ENCODE data around the gene MIPOL1. TPM values are rescaled to one million over a fixed set of nuclear protein-coding genes. Genes with fewer than 3 reads are reported as not detected.

Gene MIPOL1
- total RNA-seq, 1 donor from 2014 or later, result not detected

- intact Hi-C loops (cut with micrococcal nuclease), result no loop called here
- Mint-ChIP-seq H3K27ac (no peak overlapping the region), H3K4me1 (no peaks in the 10 kb centered on the region), H3K27me3 (no peaks in the 10 kb centered on the region), H3K9me3 (no peaks in the 10 kb centered on the region), H3K4me3 (no peak overlapping the region), H3K36me3 (ENCODE audit: low read depth) (no peaks in the 10 kb centered on the region)
- CTCF ChIA-PET, result no interaction called here
- no peak for DNase-seq
- TF ChIP-seq, protein P1, sequence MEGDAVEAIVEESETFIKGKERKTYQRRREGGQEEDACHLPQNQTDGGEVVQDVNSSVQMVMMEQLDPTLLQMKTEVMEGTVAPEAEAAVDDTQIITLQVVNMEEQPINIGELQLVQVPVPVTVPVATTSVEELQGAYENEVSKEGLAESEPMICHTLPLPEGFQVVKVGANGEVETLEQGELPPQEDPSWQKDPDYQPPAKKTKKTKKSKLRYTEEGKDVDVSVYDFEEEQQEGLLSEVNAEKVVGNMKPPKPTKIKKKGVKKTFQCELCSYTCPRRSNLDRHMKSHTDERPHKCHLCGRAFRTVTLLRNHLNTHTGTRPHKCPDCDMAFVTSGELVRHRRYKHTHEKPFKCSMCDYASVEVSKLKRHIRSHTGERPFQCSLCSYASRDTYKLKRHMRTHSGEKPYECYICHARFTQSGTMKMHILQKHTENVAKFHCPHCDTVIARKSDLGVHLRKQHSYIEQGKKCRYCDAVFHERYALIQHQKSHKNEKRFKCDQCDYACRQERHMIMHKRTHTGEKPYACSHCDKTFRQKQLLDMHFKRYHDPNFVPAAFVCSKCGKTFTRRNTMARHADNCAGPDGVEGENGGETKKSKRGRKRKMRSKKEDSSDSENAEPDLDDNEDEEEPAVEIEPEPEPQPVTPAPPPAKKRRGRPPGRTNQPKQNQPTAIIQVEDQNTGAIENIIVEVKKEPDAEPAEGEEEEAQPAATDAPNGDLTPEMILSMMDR (IDR thresholded peaks at IDR 0.05), result no peak
- ATAC-seq (ENCODE audit: low read depth), result no peak
- POLR2A ChIA-PET, result no interaction called here
These were observed 78.2 kb downstream of the MIPOL1 start for GRCh38 chr14:37275963-37276362.

DNA sequence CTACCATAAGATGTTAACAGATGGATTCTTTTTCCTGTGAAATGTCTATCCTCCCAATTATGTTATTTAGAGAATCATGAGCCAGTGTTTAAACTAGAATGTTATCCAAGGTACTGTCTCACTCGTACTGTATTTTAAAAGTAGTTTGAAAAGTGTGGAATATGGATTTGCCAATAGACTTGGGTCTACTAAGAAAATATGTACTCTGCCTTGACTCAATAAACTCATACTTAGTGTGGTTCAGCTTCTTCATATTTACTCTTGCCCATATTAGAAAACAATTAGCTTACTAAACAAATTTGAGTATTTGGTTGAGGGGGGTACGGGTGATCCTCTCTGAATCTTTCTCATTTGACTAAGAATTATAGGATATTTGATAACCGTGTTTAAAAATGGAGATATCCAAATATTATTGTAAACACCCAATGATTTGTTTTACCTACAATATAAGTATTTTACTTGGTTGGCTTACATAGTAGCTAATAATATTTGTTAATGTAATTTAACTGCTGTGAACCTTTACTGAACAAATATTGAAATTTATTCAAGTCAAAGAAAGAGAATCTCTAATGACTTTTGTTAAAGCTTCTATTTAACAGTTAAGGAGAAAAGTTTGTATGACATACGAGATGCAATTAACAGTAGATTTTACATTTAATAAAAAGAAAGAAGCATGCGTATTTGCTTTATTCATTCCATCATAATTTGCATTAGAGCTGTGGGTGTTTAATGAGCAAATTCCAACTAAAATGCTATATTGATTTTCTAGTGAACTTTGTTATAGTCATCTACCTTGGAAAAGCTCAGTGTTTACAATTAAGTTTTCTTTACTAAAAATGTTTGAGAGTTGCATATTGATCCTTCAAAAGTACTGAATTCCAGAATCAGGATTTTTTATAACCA is 81.2 kb downstream of the MIPOL1 start:
- Mint-ChIP-seq H3K27ac (no peak overlapping the region), H3K27me3 (no peaks in the 10 kb centered on the region), H3K9me3 (no peaks in the 10 kb centered on the region), H3K36me3 (ENCODE audit: low read depth) (no peaks in the 10 kb centered on the region), H3K4me1 (no peaks in the 10 kb centered on the region), H3K4me3 (no peak overlapping the region)
- intact Hi-C loops (cut with micrococcal nuclease), result no loop called here
- TF ChIP-seq, protein P1 (IDR thresholded peaks at IDR 0.05), result no peak
- DNase-seq (no peak), ATAC-seq (ENCODE audit: low read depth) (no peak)
- POLR2A ChIA-PET, result no interaction called here
- CTCF ChIA-PET, result no interaction called here

GRCh38 chr14:37279818-37280217 is 82.1 kb downstream of the MIPOL1 start:
- H3K27ac Mint-ChIP-seq, result no peak overlapping the region
- H3K36me3 Mint-ChIP-seq (ENCODE audit: low read depth), result no peaks in the 10 kb centered on the region
- no peaks in the 10 kb centered on the region for H3K4me1 Mint-ChIP-seq
- no peaks in the 10 kb centered on the region for H3K27me3 Mint-ChIP-seq
- no peak for ATAC-seq (ENCODE audit: low read depth)
- ChIA-PET CTCF (no interaction called here), POLR2A (no interaction called here)
- peaks cover 2% of the 10 kb centered on the region for H3K9me3 Mint-ChIP-seq
- intact Hi-C loops (cut with micrococcal nuclease), result no loop called here
- DNase-seq, result no peak
- TF ChIP-seq, protein P1 (IDR thresholded peaks at IDR 0.05), result no peak
- no peak overlapping the region for H3K4me3 Mint-ChIP-seq

GRCh38 chr14:37284760-37285159 is 87.0 kb downstream of the MIPOL1 start:
- peaks cover 2% of the 10 kb centered on the region for H3K9me3 Mint-ChIP-seq
- no peak for ATAC-seq (ENCODE audit: low read depth)
- TF ChIP-seq, protein P1 (IDR thresholded peaks at IDR 0.05), result no peak
- intact Hi-C loops (cut with micrococcal nuclease), result no loop called here
- no peaks in the 10 kb centered on the region for H3K27me3 Mint-ChIP-seq
- H3K4me1 Mint-ChIP-seq, result no peaks in the 10 kb centered on the region
- CTCF ChIA-PET, result no interaction called here
- no peak for DNase-seq
- no peak overlapping the region for H3K4me3 Mint-ChIP-seq
- POLR2A ChIA-PET, result no interaction called here
- H3K27ac Mint-ChIP-seq, result no peak overlapping the region
- H3K36me3 Mint-ChIP-seq (ENCODE audit: low read depth), result no peaks in the 10 kb centered on the region

- TF ChIP-seq, protein P1 (IDR thresholded peaks at IDR 0.05), result no peak
- Mint-ChIP-seq H3K27me3 (no peaks in the 10 kb centered on the region), H3K4me1 (no peaks in the 10 kb centered on the region), H3K36me3 (ENCODE audit: low read depth) (no peaks in the 10 kb centered on the region), H3K27ac (no peak overlapping the region), H3K9me3 (peaks cover 2% of the 10 kb centered on the region), H3K4me3 (no peak overlapping the region)
- DNase-seq (no peak), ATAC-seq (ENCODE audit: low read depth) (no peak)
- intact Hi-C loops (cut with micrococcal nuclease), result no loop called here
- ChIA-PET POLR2A (no interaction called here), CTCF (no interaction called here)
These were observed 87.5 kb downstream of the MIPOL1 start for GRCh38 chr14:37285220-37285619.
